ENCODE results near the gene NTM.

- TF ChIP-seq POLR2A (IDR thresholded peaks at IDR 0.05; ENCODE audit: low read depth, low read length) (no peak), POLR2AphosphoS5 (IDR thresholded peaks at IDR 0.05; ENCODE audit: low read depth, low read length) (no peak), TAF1 (IDR thresholded peaks at IDR 0.05; ENCODE audit: low read depth, low read length) (no peak)
These were observed 628.7 kb downstream of the NTM start for GRCh38 chr11:131999084-131999483.

Data from GM12891 (cell line).